HG02798 (cell line): Measurements from ENCODE around the gene OR8B4.
"Not testable (repeated sequence)": the region's sequence is repeated elsewhere in the genome, so short reads cannot be mapped to it uniquely, and the experiment has no call there.

Experiments
- ATAC-seq: cut with Tn5 transposase; IDR thresholded peaks from one replicate; pipeline ENCODE4 v1.9.1; 2021; ENCODE audit warnings: mild to moderate bottlenecking; ENCODE audit not compliant: unreplicated experiment, poor library complexity

OR8B4 gene

GRCh38 chr11:124424384-124424921 is at the start of gene OR8B4:
Gene OR8B4, minus strand, starts transcription at chr11:124424871. Its CDS starts 0 bp downstream, at chr11:124424871.
- no peak for ATAC-seq

- ATAC-seq, result no peak
Measured at GRCh38 chr11:124474079-124474478, 49.4 kb upstream of the OR8B4 start.

- ATAC-seq, result no peak
Measured at GRCh38 chr11:124473476-124473875, 48.8 kb upstream of the OR8B4 start.

GRCh38 chr11:124470561-124471227 is 46.0 kb upstream of the OR8B4 start:
- no peak for ATAC-seq

GRCh38 chr11:124467381-124467927 is 42.8 kb upstream of the OR8B4 start:
- ATAC-seq, result no peak

- ATAC-seq, result no peak
Measured at GRCh38 chr11:124465368-124465767, 40.7 kb upstream of the OR8B4 start.

- ATAC-seq, result no peak
Measured at GRCh38 chr11:124463990-124464389, 39.3 kb upstream of the OR8B4 start.

- ATAC-seq, result no peak
Measured at GRCh38 chr11:124463324-124463723, 38.7 kb upstream of the OR8B4 start.

- ATAC-seq, result no peak
Measured at GRCh38 chr11:124460459-124460858, 35.8 kb upstream of the OR8B4 start.

- ATAC-seq, result not testable (repeated sequence)
Measured at GRCh38 chr11:124459379-124459778, 34.7 kb upstream of the OR8B4 start.

- ATAC-seq, result no peak
Measured at GRCh38 chr11:124454552-124454951, 29.9 kb upstream of the OR8B4 start.

- no peak for ATAC-seq
Measured at GRCh38 chr11:124446916-124447315, 22.2 kb upstream of the OR8B4 start.

- no peak for ATAC-seq
Measured at GRCh38 chr11:124445646-124446150, 21.0 kb upstream of the OR8B4 start, which contains the start of gene OR8B8. Gene OR8B8, minus strand, starts transcription at chr11:124445696. Its CDS starts 4,611 bp downstream, at chr11:124441085.

- no peak for ATAC-seq
Measured at GRCh38 chr11:124442847-124443246, 18.2 kb upstream of the OR8B4 start.

- no peak for ATAC-seq
Measured at GRCh38 chr11:124442442-124442841, 17.8 kb upstream of the OR8B4 start.

- ATAC-seq, result no peak
Measured at GRCh38 chr11:124441519-124441918, 16.8 kb upstream of the OR8B4 start.

- ATAC-seq, result no peak
Measured at GRCh38 chr11:124441081-124441480, 16.4 kb upstream of the OR8B4 start.

- ATAC-seq, result no peak
Measured at GRCh38 chr11:124440608-124441007, 15.9 kb upstream of the OR8B4 start.

GRCh38 chr11:124434699-124435098 is 10.0 kb upstream of the OR8B4 start:
- ATAC-seq, result no peak

GRCh38 chr11:124429599-124429998 is 4.9 kb upstream of the OR8B4 start:
- ATAC-seq, result no peak

GRCh38 chr11:124421043-124421442 is 3.6 kb downstream of the OR8B4 start:
- ATAC-seq, result no peak
